HepG2 (cell line): ENCODE results near the gene PPARA. TPM values are rescaled to one million over a fixed set of nuclear protein-coding genes. Genes with fewer than 3 reads are reported as not detected.

ENCODE experiments used
- ATAC-seq: fragments of 200-7000 bp; cut with Tn5 transposase; 3 replicates; pipeline ENCODE4 v1.9.1; 2020; ENCODE audit warnings: mild to moderate bottlenecking, moderate library complexity
- BruUV-seq: library from RNA; stranded (reverse); fragments of 400-500 nt; replicated peaks from 2 replicates; lab custom pipeline; 2021; lab: Mats Ljungman, UMichigan
- CTCF ChIA-PET: fragments of 300-600 bp; formaldehyde crosslinking; extraction: SDS; loops from one replicate; lab custom pipeline; 2021; ENCODE audit warnings: low total read pairs, inconsistent platforms, low intra/inter-chr PET ratio; lab: Yijun Ruan, JAX
- POLR2A ChIA-PET: fragments of 350-600 bp; sonication (Branson Sonifier 250); formaldehyde crosslinking; loops from one replicate; lab custom pipeline; 2020; ENCODE audit warnings: antibody characterized with exemption, inconsistent platforms; lab: Yijun Ruan, JAX
- DNase-seq: peaks from one replicate; pipeline ENCODE4 v3.0.0-alpha.2; 2015; ENCODE audit warnings: low spot score
- FAIRE-seq: peaks from 3 replicates; lab custom pipeline; 2011; peaks lifted over from hg19 to GRCh38; lab: Jason Lieb, UNC
- H2AFZ ChIP-seq: one replicate; pipeline ENCODE4 v1.6.1; 2011; ENCODE audit warnings: low read length, inconsistent platforms
- H3K27ac ChIP-seq: fragments of 300-600 bp; 3 replicates; pipeline ENCODE4 v1.8.0; 2011; ENCODE audit warnings: mixed run types, mild to moderate bottlenecking, mixed read lengths, low read length, inconsistent platforms; ENCODE audit not compliant: insufficient read depth; ENCODE audit errors: extremely low read length
- H3K27me3 ChIP-seq, 2 experiments: fragments of 200-600 bp in 1 of 2; 2 replicates in 1 of 2; 3 replicates in 1 of 2; pipeline versions ENCODE4 v1.6.0 to v1.8.0; 2011; ENCODE audit warnings: low read length in 2 of 2, mild to moderate bottlenecking in 2 of 2, moderate library complexity in 2 of 2, inconsistent platforms in 1 of 2; ENCODE audit not compliant: insufficient read depth in 2 of 2, control insufficient read depth in 1 of 2
- H3K36me3 ChIP-seq, 2 experiments: fragments of 200-600 bp in 1 of 2; replicated peaks in 1 of 2; 2 replicates in 1 of 2; 3 replicates in 1 of 2; pipeline versions ENCODE4 v1.5.1 to v1.8.0; 2011; ENCODE audit warnings: low read length in 2 of 2, inconsistent platforms in 1 of 2; ENCODE audit not compliant: insufficient read depth in 2 of 2, control insufficient read depth in 1 of 2
- H3K4me1 ChIP-seq: 2 replicates; pipeline ENCODE4 v1.5.1; 2012; ENCODE audit warnings: low read length, inconsistent platforms; ENCODE audit not compliant: insufficient read depth
- H3K4me2 ChIP-seq: 2 replicates; pipeline ENCODE4 v1.6.0; 2011; ENCODE audit warnings: low read depth, low read length, inconsistent platforms
- H3K4me3 ChIP-seq, 3 experiments: fragments of 200-600 bp in 1 of 3; sonication (generic), shearing (Covaris generic) in 1 of 3; replicated peaks in 1 of 3; 2 replicates each; pipeline ENCODE4 v1.5.1; 2011 to 2016; ENCODE audit warnings: low read length in 3 of 3, inconsistent platforms in 2 of 3, low read depth in 2 of 3, mild to moderate bottlenecking in 2 of 3, control low read depth in 1 of 3, mixed read lengths in 1 of 3; ENCODE audit not compliant: insufficient read depth in 1 of 3
- H3K79me2 ChIP-seq: one replicate; pipeline ENCODE4 v1.6.1; 2011; ENCODE audit warnings: low read length, inconsistent platforms; ENCODE audit not compliant: insufficient read depth
- H3K9ac ChIP-seq: 2 replicates; pipeline ENCODE4 v1.6.0; 2011; ENCODE audit warnings: mild to moderate bottlenecking, low read depth, low read length, inconsistent platforms; ENCODE audit not compliant: insufficient read depth
- H3K9me3 ChIP-seq: 2 replicates; pipeline ENCODE4 v1.5.1; 2012; ENCODE audit warnings: mild to moderate bottlenecking, low read length
- H4K20me1 ChIP-seq: 2 replicates; pipeline ENCODE4 v1.6.0; 2011; ENCODE audit warnings: inconsistent platforms, mild to moderate bottlenecking, low read length, moderate library complexity; ENCODE audit not compliant: insufficient read depth
- CREB1 ChIP-seq, 2 experiments: fragments of 450-650 bp in 1 of 2; IDR thresholded peaks; 2 replicates each; pipeline ENCODE4 v1.6.1; 2016 to 2017; ENCODE audit warnings: control low read depth in 1 of 2, mild to moderate bottlenecking in 1 of 2, missing compliant biosample characterization in 1 of 2, missing genetic modification characterization in 1 of 2
- DR1 ChIP-seq: sonication (generic); formaldehyde crosslinking; IDR thresholded peaks from 2 replicates; pipeline ENCODE4 v1.8.0; 2021; ENCODE audit warnings: mild to moderate bottlenecking, missing genetic modification reagents, inconsistent platforms
- ETV5 ChIP-seq: IDR thresholded peaks from 2 replicates; pipeline ENCODE4 v1.6.1; 2018; ENCODE audit warnings: missing biosample characterization, missing genetic modification reagents, inconsistent platforms, borderline replicate concordance
- FOXA1 ChIP-seq, 2 experiments: fragments of 450-650 bp in 1 of 2; sonication (generic) in 1 of 2; formaldehyde crosslinking in 1 of 2; IDR thresholded peaks; 2 replicates each; pipeline versions ENCODE4 v1.4.0 to v1.6.1; 2016 to 2020; ENCODE audit warnings: missing genetic modification reagents in 1 of 2
- HNRNPH1 ChIP-seq: fragments of 200-400 bp; formaldehyde crosslinking; optimal IDR thresholded peaks from 2 replicates; pipeline ENCODE3; 2017; ENCODE audit warnings: mild to moderate bottlenecking, low read depth, low read length
- HNRNPK ChIP-seq: fragments of 200-400 bp; formaldehyde crosslinking; IDR thresholded peaks from 2 replicates; pipeline ENCODE4 v1.6.1; 2018; ENCODE audit warnings: low read length, low read depth, moderate library complexity, mild to moderate bottlenecking; ENCODE audit not compliant: poor library complexity, severe bottlenecking
- NPAS2 ChIP-seq: sonication (generic); formaldehyde crosslinking; IDR thresholded peaks from 2 replicates; pipeline ENCODE4 v1.8.0; 2022; ENCODE audit warnings: mild to moderate bottlenecking, missing genetic modification reagents, borderline replicate concordance
- ZBTB3 ChIP-seq: sonication (generic); formaldehyde crosslinking; IDR thresholded peaks from 2 replicates; pipeline ENCODE4 v1.4.0; 2020; ENCODE audit warnings: low read depth, mild to moderate bottlenecking, moderate library complexity, missing genetic modification reagents, borderline replicate concordance
- ZNF296 ChIP-seq: sonication (generic); formaldehyde crosslinking; conservative IDR thresholded peaks from 2 replicates; pipeline ENCODE4 v1.5.0; 2020; ENCODE audit warnings: mild to moderate bottlenecking, missing genetic modification reagents
- ZNF33A ChIP-seq: sonication (generic); formaldehyde crosslinking; IDR thresholded peaks from 2 replicates; pipeline ENCODE4 v1.5.1; 2020; ENCODE audit warnings: missing genetic modification reagents, mild to moderate bottlenecking, moderate library complexity, borderline replicate concordance
- ZNF431 ChIP-seq: sonication (generic); formaldehyde crosslinking; IDR thresholded peaks from 2 replicates; pipeline ENCODE4 v1.9.0; 2022; ENCODE audit warnings: missing genetic modification reagents, low read depth, mild to moderate bottlenecking, borderline replicate concordance
- ZNF788 ChIP-seq: sonication (generic); formaldehyde crosslinking; IDR thresholded peaks from 2 replicates; pipeline ENCODE4 v1.5.0; 2020; ENCODE audit warnings: mild to moderate bottlenecking, missing genetic modification reagents, borderline replicate concordance
- ZNF816 ChIP-seq: sonication (generic); formaldehyde crosslinking; IDR thresholded peaks from 2 replicates; pipeline ENCODE4 v1.8.0; 2022; ENCODE audit warnings: missing genetic modification reagents, mild to moderate bottlenecking, borderline replicate concordance
- WGBS: methylation state at CpG from one replicate; pipeline ENCODE4 v1.1.6; 2017; ENCODE audit warnings: low lambda C conversion rate; 5-methylcytosine and 5-hydroxymethylcytosine counted together
- in situ Hi-C: cut with HindIII; loops from 2 replicates; pipeline ENCODE4 v1.10.0; 2017; ENCODE audit warnings: low pct_unique_long_range_greater_than_20kb; ENCODE audit not compliant: extremely low pct_ligation_motif_present
- intact Hi-C: fragments of 100-400 bp; cut with micrococcal nuclease; formaldehyde crosslinking; loops from one replicate; pipeline ENCODE4 v1.10.0; 2022; ENCODE audit not compliant: unreplicated experiment
- polyA plus RNA-seq, 8 experiments: library from polyadenylated mRNA; depleted of rRNA in 3 of 8; stranded (reverse) in 7 of 8; unstranded in 1 of 8; fragments of >200 nt; fragmentation: Illumina TruSeq in 4 of 8; extraction: Trizol in 4 of 8; gene quantifications; 2 replicates each; pipeline versions ENCODE4 v1.2.1 to v1.2.3, GENCODE V29; 2011 to 2016; ENCODE audit warnings: low read depth in 4 of 8, missing spikeins in 1 of 8, mixed read lengths in 1 of 8; ENCODE audit not compliant: insufficient read depth in 1 of 8
- total RNA-seq, 5 experiments: library from RNA; depleted of rRNA; stranded (reverse); fragments of >200 nt; fragmentation: Illumina TruSeq; extraction: Trizol; gene quantifications; 2 replicates each; pipeline ENCODE4 v1.2.3, GENCODE V29; 2016; ENCODE audit warnings: low read depth in 1 of 5
- TF ChIP-seq, protein P1 (sequence below): sonication (generic); formaldehyde crosslinking; IDR thresholded peaks from 2 replicates; pipeline ENCODE4 v1.4.0; 2020; ENCODE audit warnings: missing genetic modification reagents
- TF ChIP-seq, protein P2 (sequence below): sonication (generic); formaldehyde crosslinking; IDR thresholded peaks from 2 replicates; pipeline ENCODE4 v1.5.1; 2020; ENCODE audit warnings: missing genetic modification reagents, mild to moderate bottlenecking, borderline replicate concordance

Gene PPARA
- total and polyA plus RNA-seq, 2 of the 13 experiments (the other 11 are each of a cell fraction or from before 2014, with no cell fraction given): 18.2 to 24.7 TPM

DNA sequence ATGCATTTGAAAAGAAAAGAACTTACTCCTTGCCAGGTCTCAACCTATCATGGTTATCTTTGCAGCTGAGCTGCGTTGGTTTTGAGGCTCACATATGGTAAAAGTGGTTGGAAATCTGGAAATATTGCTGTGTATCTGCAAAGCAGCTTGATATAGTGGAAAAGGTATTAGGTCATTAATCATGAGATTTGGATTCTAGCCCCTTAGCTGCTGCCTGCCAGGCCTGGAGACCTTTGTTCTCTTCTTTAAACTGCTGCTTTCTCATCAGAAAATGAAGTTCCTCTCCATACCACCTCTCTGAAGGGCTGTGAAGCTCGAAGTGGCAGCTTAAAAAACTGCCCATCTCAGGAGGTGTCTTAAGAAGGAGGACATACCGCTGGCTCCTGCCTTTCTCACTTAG lies 5.7 kb downstream of the PPARA start:
- TF ChIP-seq HNRNPK: no peak
- TF ChIP-seq CREB1 (IDR thresholded peaks at IDR 0.05): no peak
- TF ChIP-seq CREB1 (CRISPR knock-in tag; IDR thresholded peaks at IDR 0.05): no peak
- TF ChIP-seq, protein P1, sequence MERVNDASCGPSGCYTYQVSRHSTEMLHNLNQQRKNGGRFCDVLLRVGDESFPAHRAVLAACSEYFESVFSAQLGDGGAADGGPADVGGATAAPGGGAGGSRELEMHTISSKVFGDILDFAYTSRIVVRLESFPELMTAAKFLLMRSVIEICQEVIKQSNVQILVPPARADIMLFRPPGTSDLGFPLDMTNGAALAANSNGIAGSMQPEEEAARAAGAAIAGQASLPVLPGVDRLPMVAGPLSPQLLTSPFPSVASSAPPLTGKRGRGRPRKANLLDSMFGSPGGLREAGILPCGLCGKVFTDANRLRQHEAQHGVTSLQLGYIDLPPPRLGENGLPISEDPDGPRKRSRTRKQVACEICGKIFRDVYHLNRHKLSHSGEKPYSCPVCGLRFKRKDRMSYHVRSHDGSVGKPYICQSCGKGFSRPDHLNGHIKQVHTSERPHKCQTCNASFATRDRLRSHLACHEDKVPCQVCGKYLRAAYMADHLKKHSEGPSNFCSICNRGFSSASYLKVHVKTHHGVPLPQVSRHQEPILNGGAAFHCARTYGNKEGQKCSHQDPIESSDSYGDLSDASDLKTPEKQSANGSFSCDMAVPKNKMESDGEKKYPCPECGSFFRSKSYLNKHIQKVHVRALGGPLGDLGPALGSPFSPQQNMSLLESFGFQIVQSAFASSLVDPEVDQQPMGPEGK (CRISPR knock-in tag): no peak
- no peak for TF ChIP-seq ZNF816
- no peak for TF ChIP-seq ZBTB3 (CRISPR knock-in tag)
- no peak for TF ChIP-seq ETV5 (CRISPR knock-in tag)
- no peak for TF ChIP-seq ZNF296 (CRISPR knock-in tag)
- no peak for TF ChIP-seq FOXA1 (IDR thresholded peaks at IDR 0.05)
- TF ChIP-seq FOXA1 (CRISPR knock-in tag; IDR thresholded peaks at IDR 0.05): no peak
- TF ChIP-seq, protein P2, sequence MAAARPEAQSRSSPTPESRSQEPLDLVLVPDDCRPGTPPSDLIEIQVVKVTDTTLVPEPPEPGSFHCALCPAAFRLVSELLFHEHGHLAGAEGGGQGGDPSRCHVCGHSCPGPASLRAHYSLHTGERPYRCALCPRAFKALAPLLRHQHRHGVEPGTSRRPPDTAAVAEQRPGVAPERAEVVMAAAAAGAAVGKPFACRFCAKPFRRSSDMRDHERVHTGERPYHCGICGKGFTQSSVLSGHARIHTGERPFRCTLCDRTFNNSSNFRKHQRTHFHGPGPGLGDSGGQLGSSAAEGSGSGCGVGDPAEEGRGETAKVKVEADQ (CRISPR knock-in tag): no peak
- TF ChIP-seq ZNF788 (CRISPR knock-in tag): no peak
- no peak for TF ChIP-seq DR1 (CRISPR knock-in tag)
- no peak for TF ChIP-seq ZNF431 (CRISPR knock-in tag)
- TF ChIP-seq HNRNPH1: no peak
- no peak for TF ChIP-seq NPAS2 (CRISPR knock-in tag)
- TF ChIP-seq ZNF33A (CRISPR knock-in tag): no peak
- H3K36me3 ChIP-seq: peaks cover 0 to 10% of the 10 kb centered on the region in 2 experiments; a peak in 3 of 5 replicates
- H3K9ac ChIP-seq: no peak overlapping the region
- H3K4me1 ChIP-seq: peaks cover 59% of the 10 kb centered on the region
- ATAC-seq (no peak), DNase-seq (no peak), FAIRE-seq (no peak)
- H2AFZ ChIP-seq: no peak overlapping the region
- intact Hi-C loops (no loop called here), in situ Hi-C loops (no loop called here)
- no peak overlapping the region for H3K4me2 ChIP-seq
- no peak overlapping the region for H3K4me3 ChIP-seq
- ChIA-PET CTCF (no interaction called here), POLR2A (interaction anchor here (1.0 kb wide), 1 partner anchor 15 kb away, joined by 4 read pairs; no protein-coding TSS in a partner anchor)
- H3K27ac ChIP-seq: no peak overlapping the region
- H3K79me2 ChIP-seq: peaks cover 11% of the 10 kb centered on the region
- no peaks in the 10 kb centered on the region for H4K20me1 ChIP-seq
- no peaks in the 10 kb centered on the region for H3K27me3 ChIP-seq
- H3K9me3 ChIP-seq: no peaks in the 10 kb centered on the region
- WGBS: 91% methylated on average over 3 of the region's 3 CpGs
- no TSS peak for BruUV-seq
